Astrocyte (in vitro differentiated cells and primary cell): Measurements from ENCODE around the gene SRBD1.

Experiments used
- CTCF ChIP-seq: IDR thresholded peaks from 2 replicates; pipeline ENCODE4 v1.5.1; 2011; ENCODE audit warnings: low read depth, mild to moderate bottlenecking, inconsistent platforms, low read length, moderate library complexity; ENCODE audit not compliant: insufficient read depth
- EZH2 ChIP-seq: IDR thresholded peaks from 2 replicates; pipeline ENCODE4 v1.6.1; 2012; ENCODE audit warnings: mild to moderate bottlenecking, low read length, inconsistent platforms; ENCODE audit not compliant: insufficient read depth

- TF ChIP-seq EZH2 (no peak), CTCF (no peak)
These were observed 27.1 kb downstream of the SRBD1 start for GRCh38 chr2:45583977-45584376.
